Caco-2 (cell line): ENCODE data around the gene TRIM9. TPM values are rescaled to one million over a fixed set of nuclear protein-coding genes. Genes with fewer than 3 reads are reported as not detected.

Source experiments
- BruUV-seq: library from RNA; stranded (reverse); fragments of 400-500 nt; replicated peaks from 2 replicates; lab custom pipeline; 2021; lab: Mats Ljungman, UMichigan
- CTCF ChIA-PET: fragments of 300-600 bp; sonication (Branson Sonifier 250); formaldehyde crosslinking; loops from one replicate; lab custom pipeline; 2022; ENCODE audit warnings: antibody characterized with exemption; lab: Charles Lee
- POLR2A ChIA-PET: fragments of 300-600 bp; sonication (Branson Sonifier 250); formaldehyde crosslinking; loops from one replicate; lab custom pipeline; 2022; ENCODE audit warnings: antibody characterized with exemption; lab: Charles Lee
- DNase-seq, 2 experiments: peaks; one replicate each; pipeline versions ENCODE4 v3.0.0 to v3.0.0-alpha.2; 2020 to 2022
- H3K27me3 ChIP-seq: replicated peaks from 2 replicates; pipeline ENCODE4 v1.6.0; 2011; ENCODE audit warnings: low read length; ENCODE audit not compliant: control insufficient read depth, insufficient read depth
- H3K36me3 ChIP-seq: 2 replicates; pipeline ENCODE4 v1.5.1; 2011; ENCODE audit warnings: low read length; ENCODE audit not compliant: control insufficient read depth, insufficient read depth
- H3K4me1 ChIP-seq: fragments of 250-450 bp; sonication (Bioruptor Pico); 2 replicates; pipeline ENCODE4 v1.5.1; 2020; ENCODE audit warnings: mild to moderate bottlenecking
- H3K4me3 ChIP-seq: 2 replicates; pipeline ENCODE4 v1.5.1; 2011; ENCODE audit warnings: low read depth, mild to moderate bottlenecking, control low read depth, low read length
- H3K9me3 ChIP-seq: fragments of 250-450 bp; sonication (Bioruptor Pico); 2 replicates; pipeline ENCODE4 v1.5.1; 2020; ENCODE audit warnings: mild to moderate bottlenecking, moderate library complexity
- H3K27ac Mint-ChIP-seq: one replicate; pipeline ENCODE4 v1.8.0; 2022; ENCODE audit warnings: mixed read lengths; ENCODE audit not compliant: unreplicated experiment
- H3K27me3 Mint-ChIP-seq: one replicate; pipeline ENCODE4 v1.8.0; 2022; ENCODE audit warnings: mixed read lengths; ENCODE audit not compliant: insufficient read depth, unreplicated experiment
- H3K36me3 Mint-ChIP-seq: one replicate; pipeline ENCODE4 v1.8.0; 2022; ENCODE audit warnings: mild to moderate bottlenecking, mixed read lengths; ENCODE audit not compliant: insufficient read depth, unreplicated experiment
- H3K4me1 Mint-ChIP-seq: one replicate; pipeline ENCODE4 v1.8.0; 2022; ENCODE audit warnings: low read depth, mixed read lengths; ENCODE audit not compliant: unreplicated experiment
- H3K4me3 Mint-ChIP-seq: one replicate; pipeline ENCODE4 v1.8.0; 2022; ENCODE audit warnings: mild to moderate bottlenecking, moderate library complexity, mixed read lengths; ENCODE audit not compliant: unreplicated experiment
- H3K9me3 Mint-ChIP-seq: one replicate; pipeline ENCODE4 v1.8.0; 2022; ENCODE audit warnings: mixed read lengths; ENCODE audit not compliant: unreplicated experiment
- intact Hi-C: fragments of 100-400 bp; cut with micrococcal nuclease; formaldehyde crosslinking; loops from one replicate; pipeline ENCODE4 v1.10.0; 2022; ENCODE audit not compliant: unreplicated experiment
- total RNA-seq: library from RNA; stranded (reverse); gene quantifications from 2 replicates; pipeline ENCODE4 v1.2.3, GENCODE V29; 2022
- TF ChIP-seq, protein P1 (sequence below), 2 experiments: fragments of 200-600 bp in 1 of 2; IDR thresholded peaks; 1 replicate in 1 of 2; 2 replicates in 1 of 2; pipeline versions ENCODE4 v1.5.1 to v1.8.0; 2011 to 2022; ENCODE audit warnings: antibody characterized with exemption in 1 of 2, control low read depth in 1 of 2, inconsistent platforms in 1 of 2, low read depth in 1 of 2, low read length in 1 of 2, mild to moderate bottlenecking in 1 of 2, moderate library complexity in 1 of 2; ENCODE audit not compliant: insufficient read depth in 1 of 2, severe bottlenecking in 1 of 2, unreplicated experiment in 1 of 2

Gene TRIM9
- total RNA-seq, 1 experiment from 2014 or later = 2.7 TPM

GRCh38 chr14:50926851-50927386 is 168.0 kb downstream of the TRIM9 start:
- POLR2A ChIA-PET = no interaction called here
- no peak overlapping the region for H3K27ac Mint-ChIP-seq

More at GRCh38 chr14:50926851-50927386, 168.0 kb downstream of the TRIM9 start:
- no peaks in the 10 kb centered on the region for H3K9me3 Mint-ChIP-seq
- H3K36me3 Mint-ChIP-seq = peaks cover 27% of the 10 kb centered on the region
- intact Hi-C loops = no loop called here
- no TSS peak for BruUV-seq
- H3K4me3 Mint-ChIP-seq = no peak overlapping the region
- Histone ChIP-seq H3K27me3 (no peaks in the 10 kb centered on the region), H3K36me3 (peaks cover 4% of the 10 kb centered on the region), H3K9me3 (no peaks in the 10 kb centered on the region), H3K4me1 (peaks cover 11% of the 10 kb centered on the region), H3K4me3 (no peak overlapping the region)
- H3K4me1 Mint-ChIP-seq = no peaks in the 10 kb centered on the region
- H3K27me3 Mint-ChIP-seq = no peaks in the 10 kb centered on the region
- CTCF ChIA-PET = no interaction called here
- no peak for DNase-seq
- TF ChIP-seq, protein P1, sequence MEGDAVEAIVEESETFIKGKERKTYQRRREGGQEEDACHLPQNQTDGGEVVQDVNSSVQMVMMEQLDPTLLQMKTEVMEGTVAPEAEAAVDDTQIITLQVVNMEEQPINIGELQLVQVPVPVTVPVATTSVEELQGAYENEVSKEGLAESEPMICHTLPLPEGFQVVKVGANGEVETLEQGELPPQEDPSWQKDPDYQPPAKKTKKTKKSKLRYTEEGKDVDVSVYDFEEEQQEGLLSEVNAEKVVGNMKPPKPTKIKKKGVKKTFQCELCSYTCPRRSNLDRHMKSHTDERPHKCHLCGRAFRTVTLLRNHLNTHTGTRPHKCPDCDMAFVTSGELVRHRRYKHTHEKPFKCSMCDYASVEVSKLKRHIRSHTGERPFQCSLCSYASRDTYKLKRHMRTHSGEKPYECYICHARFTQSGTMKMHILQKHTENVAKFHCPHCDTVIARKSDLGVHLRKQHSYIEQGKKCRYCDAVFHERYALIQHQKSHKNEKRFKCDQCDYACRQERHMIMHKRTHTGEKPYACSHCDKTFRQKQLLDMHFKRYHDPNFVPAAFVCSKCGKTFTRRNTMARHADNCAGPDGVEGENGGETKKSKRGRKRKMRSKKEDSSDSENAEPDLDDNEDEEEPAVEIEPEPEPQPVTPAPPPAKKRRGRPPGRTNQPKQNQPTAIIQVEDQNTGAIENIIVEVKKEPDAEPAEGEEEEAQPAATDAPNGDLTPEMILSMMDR (IDR thresholded peaks at IDR 0.05; ENCODE audit: insufficient read depth in 1 of 2, low read depth in 1 of 2, low read length in 1 of 2, severe bottlenecking in 1 of 2, unreplicated experiment in 1 of 2) = no peak

Other genes starting within 250 kb of the TRIM9 start
- gene ABHD12B, start 223.1 kb downstream of the TRIM9 start, total RNA-seq = not detected in 2 replicates
- gene PYGL, start 150.6 kb downstream of the TRIM9 start, total RNA-seq = 80.8 and 98.1 TPM in 2 replicates
- gene TMX1, start 145.1 kb upstream of the TRIM9 start, total RNA-seq = 40.6 and 44.7 TPM in 2 replicates